Endothelial cell of umbilical vein (primary cell): ENCODE data around the gene USP4.

Source experiments
- EZH2 ChIP-seq: IDR thresholded peaks from 2 replicates; pipeline ENCODE4 v1.6.1; 2012; ENCODE audit warnings: borderline replicate concordance, low read depth, mild to moderate bottlenecking, moderate library complexity, low read length, inconsistent platforms; ENCODE audit not compliant: severe bottlenecking
- JUN ChIP-seq: IDR thresholded peaks from 2 replicates; pipeline ENCODE4 v1.6.1; 2011; ENCODE audit warnings: borderline replicate concordance, low read depth; ENCODE audit not compliant: insufficient read length, insufficient read depth
- POLR2A ChIP-seq: IDR thresholded peaks from 2 replicates; pipeline ENCODE4 v1.6.1; 2012; ENCODE audit warnings: low read depth, mild to moderate bottlenecking, control low read depth, low read length

- TF ChIP-seq POLR2A: no peak
- TF ChIP-seq EZH2: no peak
- TF ChIP-seq JUN: no peak
These were observed 38.5 kb upstream of the USP4 start for GRCh38 chr3:49378249-49378895.
